ENCODE measurements around the gene PDE6A. TPM values are rescaled to one million over a fixed set of nuclear protein-coding genes. Genes with fewer than 3 reads are reported as not detected.

The PDE6A gene
- total and polyA plus RNA-seq, 2 donors (not counting 3 experiments of a cell fraction or from before 2014, with no cell fraction given) = not detected

DNA sequence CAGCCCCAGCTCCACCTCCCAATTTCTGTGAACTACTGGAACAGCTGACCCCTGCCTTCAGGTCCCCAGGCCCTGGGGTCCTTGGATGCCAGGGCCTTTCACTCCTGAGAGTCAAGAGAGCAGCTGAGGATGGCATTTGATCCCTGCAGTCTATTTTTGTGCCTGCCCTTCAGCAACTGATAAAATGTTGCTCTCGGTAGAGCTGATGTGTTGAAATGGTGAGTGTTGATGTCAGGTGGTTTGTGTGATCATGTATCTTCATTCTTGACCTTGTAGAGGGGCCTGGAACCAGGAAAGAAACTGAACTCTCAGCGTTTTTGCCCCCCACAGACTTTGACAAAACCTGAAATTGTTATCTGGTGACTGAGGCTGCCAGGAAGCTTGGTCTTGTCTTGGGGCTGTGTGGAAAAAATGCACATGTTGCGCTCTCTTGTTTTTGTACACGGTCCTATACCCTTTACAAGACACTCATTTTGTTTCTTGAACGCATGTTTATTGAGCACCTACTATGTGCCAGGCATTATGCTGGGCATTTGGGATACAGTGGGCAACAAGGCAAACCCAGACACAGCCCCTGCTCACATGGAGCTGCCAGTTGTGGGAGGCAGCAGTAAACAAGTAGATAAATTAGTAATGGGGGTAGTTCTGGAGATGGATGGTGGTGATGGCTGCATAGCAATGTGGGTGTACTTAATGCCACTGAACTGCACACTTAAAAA lies 136.2 kb downstream of the PDE6A start:
- no peak overlapping the region for H3K4me2 ChIP-seq (ENCODE audit: insufficient read depth, low read length)
- TF ChIP-seq MYC (IDR thresholded peaks at IDR 0.05; ENCODE audit: low read depth, low read length) (no peak), EZH2 (IDR thresholded peaks at IDR 0.05; ENCODE audit: borderline replicate concordance, low read depth, low read length, severe bottlenecking) (no peak), FOS (IDR thresholded peaks at IDR 0.05; ENCODE audit: borderline replicate concordance, insufficient read depth, low read length) (no peak)
- TF ChIP-seq, protein P1, sequence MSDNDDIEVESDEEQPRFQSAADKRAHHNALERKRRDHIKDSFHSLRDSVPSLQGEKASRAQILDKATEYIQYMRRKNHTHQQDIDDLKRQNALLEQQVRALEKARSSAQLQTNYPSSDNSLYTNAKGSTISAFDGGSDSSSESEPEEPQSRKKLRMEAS (IDR thresholded peaks at IDR 0.05; ENCODE audit: insufficient read depth, insufficient read length) = no peak
- H4K20me1 ChIP-seq (replicated peaks; ENCODE audit: control insufficient read depth, extremely low read depth, insufficient read depth, low read length) = no peaks in the 10 kb centered on the region
- no TSS peak for BruUV-seq (replicated peaks)
- intact Hi-C loops (cut with micrococcal nuclease) (loop anchor here (5.0 kb wide), 1 partner anchor 76 kb away; the partner anchor contains the start of gene PPARGC1B), dilution Hi-C loops (cut with MboI; ENCODE audit: extremely low pct_ligation_motif_present, low sequenced_read_pairs) (no loop called here)
- no peaks in the 10 kb centered on the region for H3K9me1 ChIP-seq (replicated peaks; ENCODE audit: control insufficient read depth, extremely low read depth, insufficient read depth, low read length)
- H3K36me3 ChIP-seq (ENCODE audit: control insufficient read depth in 2 of 2, extremely low read depth in 1 of 2, insufficient read depth in 2 of 2, low read length in 2 of 2) = no peaks in the 10 kb centered on the region
- H2AFZ ChIP-seq (ENCODE audit: low read depth, low read length) = no peak overlapping the region
- H3K9ac ChIP-seq (replicated peaks; ENCODE audit: extremely low read depth, insufficient read depth, low read length) = no peak overlapping the region
- no peak overlapping the region for H3K4me3 ChIP-seq (replicated peaks in 1 of 3; ENCODE audit: insufficient read depth in 1 of 3, low read depth in 1 of 3, low read length in 3 of 3)
- DNase-seq (ENCODE audit: low read depth, low spot score) (no peak), FAIRE-seq (no peak)
- ChIA-PET POLR2A (no interaction called here), CTCF (interaction anchor here (0.8 to 1.5 kb wide), 3 partner anchors 14 to 182 kb away, joined by 4 to 5 read pairs (median 5); no protein-coding TSS in a partner anchor)
- H3K79me2 ChIP-seq (ENCODE audit: control insufficient read depth, insufficient read depth, low read length) = no peaks in the 10 kb centered on the region
- H3K9me3 ChIP-seq (replicated peaks; ENCODE audit: control insufficient read depth, insufficient read depth, low read length) = no peaks in the 10 kb centered on the region
- H3K4me1 ChIP-seq (ENCODE audit: control insufficient read depth, extremely low read depth, insufficient read depth, low read length) = peaks cover 6% of the 10 kb centered on the region
- H3K27ac ChIP-seq (ENCODE audit: insufficient read depth, low read depth, low read length) = no peak overlapping the region
- no peaks in the 10 kb centered on the region for H3K27me3 ChIP-seq (ENCODE audit: control insufficient read depth in 2 of 2, insufficient read depth in 2 of 2, low read length in 2 of 2)

Small RNA genes within 50 kb of the gene (small RNA-seq; reads per million reads assigned to genes)
- gene RF00019 (ENCODE audit: insufficient read depth, insufficient read length, low read depth, low replicate concordance) = not detected

Other genes starting within 250 kb of the PDE6A start
- 2.1 and 2.8 TPM in 2 replicates for gene PPARGC1B, start 214.5 kb downstream of the PDE6A start, total RNA-seq
- gene PPARGC1B, start 214.5 kb downstream of the PDE6A start, polyA plus RNA-seq = 0.24 and 0.26 TPM in 2 replicates
- 16.5 and 16.8 TPM in 2 replicates for gene SLC26A2, start 16.0 kb upstream of the PDE6A start, total RNA-seq
- gene SLC26A2, start 16.0 kb upstream of the PDE6A start, polyA plus RNA-seq = 5.0 and 5.9 TPM in 2 replicates
- 3.6 and 4.1 TPM in 2 replicates for gene TIGD6, start 55.9 kb upstream of the PDE6A start, total RNA-seq
- 5.0 and 5.4 TPM in 2 replicates for gene TIGD6, start 55.9 kb upstream of the PDE6A start, polyA plus RNA-seq
- gene HMGXB3, start 55.9 kb upstream of the PDE6A start, total RNA-seq = 43.0 and 52.6 TPM in 2 replicates
- gene HMGXB3, start 55.9 kb upstream of the PDE6A start, polyA plus RNA-seq = 34.8 and 38.3 TPM in 2 replicates
- gene CSF1R, start 141.8 kb upstream of the PDE6A start, total RNA-seq = not detected in 2 replicates
- not detected in 2 replicates for gene CSF1R, start 141.8 kb upstream of the PDE6A start, polyA plus RNA-seq
- gene PDGFRB, start 211.1 kb upstream of the PDE6A start, total RNA-seq = 1.0 and 1.7 TPM in 2 replicates
- 1.4 and 2.9 TPM in 2 replicates for gene PDGFRB, start 211.1 kb upstream of the PDE6A start, polyA plus RNA-seq
- not detected in 2 replicates for gene CDX1, start 222.0 kb upstream of the PDE6A start, total RNA-seq
- not detected in 2 replicates for gene CDX1, start 222.0 kb upstream of the PDE6A start, polyA plus RNA-seq
- not detected in 2 replicates for gene SLC6A7, start 245.3 kb upstream of the PDE6A start, total RNA-seq
- gene SLC6A7, start 245.3 kb upstream of the PDE6A start, polyA plus RNA-seq = not detected in 2 replicates